Measurements from ENCODE around the gene LYSMD1. TPM values are rescaled to one million over a fixed set of nuclear protein-coding genes. Genes with fewer than 3 reads are reported as not detected.

LYSMD1 gene
- total RNA-seq, 1 experiment from 2014 or later = 6.7 TPM

- H3K4me3 Mint-ChIP-seq = no peak overlapping the region
- H3K9me3 ChIP-seq (ENCODE audit: control insufficient read depth, low read depth, low read length) = no peaks in the 10 kb centered on the region
- peaks cover 12 to 15% of the 10 kb centered on the region in 2 experiments for H3K4me1 Mint-ChIP-seq
- H3T11ph ChIP-seq (ENCODE audit: low read length) = no peak overlapping the region
- no peak overlapping the region for H3K18ac ChIP-seq (ENCODE audit: insufficient read length, low read depth, low read length)
- no peaks in the 10 kb centered on the region for H3K27me3 Mint-ChIP-seq (ENCODE audit: low read depth)
- no peak overlapping the region for H3K27ac ChIP-seq (ENCODE audit: insufficient read length, low read depth, low read length)
- no peak overlapping the region for H3K9ac ChIP-seq (ENCODE audit: extremely low read depth, insufficient read length, low read length)
- H2AFZ ChIP-seq (ENCODE audit: low read length) = no peak overlapping the region
- no CpG with 5 or more reads among the region's 5 CpGs for WGBS (ENCODE audit: extremely low coverage, insufficient read length, low lambda C conversion rate)
- H3K23me2 ChIP-seq (ENCODE audit: insufficient read length, low read depth, low read length, poor library complexity, severe bottlenecking) = no peaks in the 10 kb centered on the region
- H4K20me1 ChIP-seq (ENCODE audit: control insufficient read depth, insufficient read depth, insufficient read length) = no peaks in the 10 kb centered on the region
- H3K4ac ChIP-seq (ENCODE audit: low read depth, low read length) = no peak overlapping the region
- no peaks in the 10 kb centered on the region for H3K9me3 Mint-ChIP-seq
- H3K27me3 ChIP-seq (ENCODE audit: insufficient read depth, low read length) = no peaks in the 10 kb centered on the region
- H3K36me3 Mint-ChIP-seq (ENCODE audit: insufficient read depth in 1 of 3, low read depth in 3 of 3) = no peaks in the 10 kb centered on the region
- H4K91ac ChIP-seq (ENCODE audit: insufficient read length, low read depth, low read length) = no peak overlapping the region
- H3K27ac Mint-ChIP-seq = peak overlapping the region in 1 of 3 experiments; percentile 1; a peak in 1 of 7 replicates
- H2BK20ac ChIP-seq (ENCODE audit: low read depth, low read length, poor library complexity, severe bottlenecking) = no peak overlapping the region
- H4K5ac ChIP-seq (ENCODE audit: insufficient read length, low read depth, low read length) = no peak overlapping the region
- DNase-seq = no peak
- H2BK12ac ChIP-seq (ENCODE audit: insufficient read length, low read depth, low read length) = no peak overlapping the region
- H3K14ac ChIP-seq (ENCODE audit: insufficient read depth, low read length) = no peak overlapping the region
- no peak overlapping the region for H2AK5ac ChIP-seq (ENCODE audit: insufficient read length, low read length)
- no peak overlapping the region for H4K8ac ChIP-seq (replicated peaks; ENCODE audit: insufficient read length, low read depth, low read length)
- H2BK15ac ChIP-seq (ENCODE audit: low read depth, low read length) = no peak overlapping the region
- no peaks in the 10 kb centered on the region for H3K79me2 ChIP-seq (ENCODE audit: insufficient read depth, low read length)
- no peak overlapping the region for H3K4me2 ChIP-seq (ENCODE audit: insufficient read depth, insufficient read length, low read length)
- H3K4me1 ChIP-seq (ENCODE audit: insufficient read depth, low read length) = no peaks in the 10 kb centered on the region; the same call in 1 of the 2 replicates
- no peak overlapping the region for H2BK5ac ChIP-seq (ENCODE audit: insufficient read length, low read length)
- no peak overlapping the region for H3K23ac ChIP-seq (ENCODE audit: insufficient read length, low read depth, low read length)
- TF ChIP-seq CTCF (conservative IDR thresholded peaks at IDR 0.05) = no peak
- H3K56ac ChIP-seq (ENCODE audit: insufficient read length, low read depth, low read length) = no peak overlapping the region
- no peaks in the 10 kb centered on the region for H3K79me1 ChIP-seq (ENCODE audit: insufficient read depth, low read depth, low read length, poor library complexity, severe bottlenecking)
- H2BK120ac ChIP-seq (ENCODE audit: low read depth, low read length, poor library complexity, severe bottlenecking) = no peak overlapping the region
Observed at GRCh38 chr1:151124763-151125403, 40.8 kb downstream of the LYSMD1 start.

All from H9 (cell line).